AG09319 (cell line): ENCODE results near the gene PDE8A.

ENCODE experiments used
- DNase-seq: peaks from one replicate; pipeline ENCODE4 v3.0.0-alpha.2; 2010; ENCODE audit warnings: low read depth; ENCODE audit errors: extremely low read depth
- TF ChIP-seq, protein P1 (sequence below): IDR thresholded peaks from 2 replicates; pipeline ENCODE4 v1.5.1; 2011; ENCODE audit warnings: low read depth, mild to moderate bottlenecking, inconsistent platforms, low read length, moderate library complexity

PDE8A gene

DNA sequence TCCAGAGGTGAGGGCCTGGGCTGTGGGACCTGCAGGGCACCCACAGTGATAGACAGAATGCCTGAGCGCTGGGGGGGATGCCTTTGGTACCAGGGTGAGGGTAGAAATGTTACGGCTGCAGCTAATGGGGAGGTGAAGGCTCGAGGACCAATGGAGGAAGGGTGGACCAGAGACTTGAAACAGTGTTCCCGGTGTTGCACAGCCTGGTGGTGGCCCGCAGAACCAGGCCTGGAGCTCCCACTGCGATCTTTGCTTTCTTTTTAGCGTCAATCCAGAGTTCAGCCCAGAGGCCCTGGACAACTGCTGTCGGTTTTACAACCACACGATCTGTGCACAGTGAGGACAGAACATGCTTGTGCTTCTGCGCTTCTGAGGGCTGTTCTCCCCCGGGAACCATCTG, 36.8 kb upstream of the PDE8A start:
- no peak for DNase-seq
- TF ChIP-seq, protein P1, sequence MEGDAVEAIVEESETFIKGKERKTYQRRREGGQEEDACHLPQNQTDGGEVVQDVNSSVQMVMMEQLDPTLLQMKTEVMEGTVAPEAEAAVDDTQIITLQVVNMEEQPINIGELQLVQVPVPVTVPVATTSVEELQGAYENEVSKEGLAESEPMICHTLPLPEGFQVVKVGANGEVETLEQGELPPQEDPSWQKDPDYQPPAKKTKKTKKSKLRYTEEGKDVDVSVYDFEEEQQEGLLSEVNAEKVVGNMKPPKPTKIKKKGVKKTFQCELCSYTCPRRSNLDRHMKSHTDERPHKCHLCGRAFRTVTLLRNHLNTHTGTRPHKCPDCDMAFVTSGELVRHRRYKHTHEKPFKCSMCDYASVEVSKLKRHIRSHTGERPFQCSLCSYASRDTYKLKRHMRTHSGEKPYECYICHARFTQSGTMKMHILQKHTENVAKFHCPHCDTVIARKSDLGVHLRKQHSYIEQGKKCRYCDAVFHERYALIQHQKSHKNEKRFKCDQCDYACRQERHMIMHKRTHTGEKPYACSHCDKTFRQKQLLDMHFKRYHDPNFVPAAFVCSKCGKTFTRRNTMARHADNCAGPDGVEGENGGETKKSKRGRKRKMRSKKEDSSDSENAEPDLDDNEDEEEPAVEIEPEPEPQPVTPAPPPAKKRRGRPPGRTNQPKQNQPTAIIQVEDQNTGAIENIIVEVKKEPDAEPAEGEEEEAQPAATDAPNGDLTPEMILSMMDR, result no peak

DNA sequence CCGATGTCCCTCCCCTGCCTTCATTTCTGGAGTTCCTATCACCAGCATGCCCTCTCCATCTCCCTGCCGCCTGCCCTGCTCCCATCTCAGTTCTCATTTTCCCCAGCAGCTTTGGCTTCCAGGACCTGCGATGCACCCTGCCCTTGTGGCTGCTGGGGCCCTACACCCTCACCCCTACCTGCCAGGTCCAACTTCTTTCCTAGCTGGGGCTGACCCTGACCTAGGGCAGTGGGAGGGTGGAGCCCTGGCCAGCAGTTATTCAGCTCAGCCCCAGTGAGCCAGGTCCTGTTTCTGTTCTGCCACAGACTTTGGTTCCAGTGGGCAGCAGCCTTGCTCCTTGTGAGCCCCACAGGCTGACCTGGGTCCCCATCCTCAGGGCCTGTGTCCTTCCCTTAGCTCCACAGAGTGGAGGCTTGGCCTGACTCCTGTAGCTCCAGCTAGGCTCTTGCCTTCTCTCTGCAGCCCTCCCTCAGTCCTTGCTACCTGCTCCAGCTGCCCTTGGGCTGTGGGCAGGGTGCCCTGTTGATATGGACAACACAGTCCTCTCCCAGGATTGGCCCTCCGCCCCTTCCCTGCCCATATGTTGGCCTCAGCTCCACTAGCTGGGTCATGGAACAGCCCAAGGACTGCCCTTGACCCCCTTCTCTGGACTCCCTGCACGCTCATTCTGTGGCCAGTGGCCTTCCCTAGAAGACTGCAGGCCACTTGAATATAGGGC, 34.7 kb upstream of the PDE8A start:
- TF ChIP-seq, protein P1, result no peak
- no peak for DNase-seq

DNA sequence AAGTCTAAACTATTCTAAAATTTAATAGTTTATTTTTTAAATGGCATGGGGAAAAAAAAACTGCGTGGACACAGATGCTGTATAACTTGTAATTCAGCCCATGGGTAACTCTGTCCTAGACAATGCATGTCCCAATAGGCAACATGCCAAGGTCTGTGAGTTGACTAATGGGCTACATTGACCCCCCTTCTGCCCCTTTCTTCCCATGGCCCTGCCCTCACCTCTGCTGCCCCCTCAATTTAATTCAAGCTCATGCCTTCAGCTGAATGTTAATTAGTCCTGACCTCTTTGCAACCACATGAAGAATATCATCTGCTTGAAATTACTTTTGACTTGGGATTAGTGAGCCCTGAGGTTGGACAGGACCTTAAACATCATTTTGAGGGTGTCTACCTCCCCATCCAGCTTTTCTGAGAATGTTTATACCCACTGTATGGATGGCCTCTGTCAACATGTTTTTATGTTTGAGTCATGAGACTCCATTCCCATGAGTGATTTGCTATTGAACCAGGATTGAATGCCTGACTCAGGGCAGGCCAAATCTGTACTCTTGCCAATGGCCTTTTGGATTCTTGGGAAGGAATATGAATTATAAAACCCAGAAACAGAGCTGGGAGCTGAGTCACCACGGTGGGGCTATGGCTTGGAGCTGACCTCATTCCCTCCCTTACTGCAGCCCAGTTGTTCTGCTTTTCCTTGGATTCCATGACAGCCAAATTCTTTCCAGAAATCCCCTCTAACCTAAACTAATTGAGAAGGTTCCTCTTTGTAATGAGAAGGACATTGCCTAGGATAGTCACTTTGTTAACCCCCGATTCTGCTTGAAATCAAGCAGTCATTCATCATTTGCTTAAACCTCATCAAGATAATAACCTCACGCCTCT, 33.5 kb upstream of the PDE8A start:
- DNase-seq, result peak; percentile 84
- TF ChIP-seq, protein P1, result no peak

DNA sequence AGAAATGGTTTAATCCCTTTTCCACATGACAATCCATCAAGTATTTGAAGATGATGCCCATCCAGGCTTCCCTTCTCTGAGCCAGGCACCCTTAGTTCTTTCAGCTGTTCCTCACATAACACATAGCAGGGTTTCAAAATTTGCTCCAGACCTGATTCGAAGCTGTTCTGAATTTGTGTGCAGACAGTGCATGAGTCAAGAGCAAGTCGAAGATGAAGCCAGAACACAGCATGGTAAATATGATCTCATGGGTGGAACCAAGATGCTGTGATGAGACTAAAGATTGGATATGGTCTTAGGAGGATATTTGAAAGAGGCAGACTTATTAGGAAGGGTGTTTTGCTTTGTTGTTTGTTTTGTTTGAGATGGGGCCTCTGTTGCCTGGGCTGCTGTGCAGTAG, 32.6 kb upstream of the PDE8A start:
- DNase-seq, result peak; percentile 43
- TF ChIP-seq, protein P1, result no peak

DNA sequence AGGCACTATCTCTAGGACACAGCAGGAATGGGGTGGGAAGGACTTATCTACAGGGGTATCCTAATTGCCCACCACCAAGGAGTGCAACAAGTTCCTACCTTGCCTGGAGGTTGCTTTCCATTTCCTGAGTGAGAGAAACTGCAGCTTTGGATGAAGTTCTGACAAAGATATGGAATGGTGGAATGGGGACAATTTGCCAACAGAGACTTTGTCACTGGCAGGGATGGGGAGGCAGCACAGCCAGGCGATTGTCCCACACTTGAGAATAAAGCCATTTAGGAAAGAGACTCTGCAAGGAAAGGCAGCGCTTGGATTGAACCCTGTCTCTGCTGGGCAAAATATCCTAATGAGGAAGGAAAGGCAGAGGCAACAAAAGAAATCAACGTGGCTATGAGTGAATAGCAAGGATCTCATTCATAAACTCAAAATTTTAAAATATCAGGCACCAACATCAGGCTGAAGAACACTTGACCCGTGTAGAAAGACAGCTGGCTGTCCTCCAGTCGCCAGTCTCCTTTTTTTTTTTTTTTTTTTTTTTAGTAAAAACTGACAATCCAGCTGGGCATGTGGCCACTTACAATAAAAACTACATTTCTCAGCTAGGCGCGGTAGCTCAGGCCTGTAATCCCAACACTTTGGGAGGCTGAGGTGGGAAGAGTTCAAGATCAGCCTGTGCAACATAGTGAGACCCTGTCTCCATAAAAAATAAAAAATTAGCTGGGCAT, 31.6 kb upstream of the PDE8A start:
- DNase-seq, result no peak
- TF ChIP-seq, protein P1, result no peak

DNA sequence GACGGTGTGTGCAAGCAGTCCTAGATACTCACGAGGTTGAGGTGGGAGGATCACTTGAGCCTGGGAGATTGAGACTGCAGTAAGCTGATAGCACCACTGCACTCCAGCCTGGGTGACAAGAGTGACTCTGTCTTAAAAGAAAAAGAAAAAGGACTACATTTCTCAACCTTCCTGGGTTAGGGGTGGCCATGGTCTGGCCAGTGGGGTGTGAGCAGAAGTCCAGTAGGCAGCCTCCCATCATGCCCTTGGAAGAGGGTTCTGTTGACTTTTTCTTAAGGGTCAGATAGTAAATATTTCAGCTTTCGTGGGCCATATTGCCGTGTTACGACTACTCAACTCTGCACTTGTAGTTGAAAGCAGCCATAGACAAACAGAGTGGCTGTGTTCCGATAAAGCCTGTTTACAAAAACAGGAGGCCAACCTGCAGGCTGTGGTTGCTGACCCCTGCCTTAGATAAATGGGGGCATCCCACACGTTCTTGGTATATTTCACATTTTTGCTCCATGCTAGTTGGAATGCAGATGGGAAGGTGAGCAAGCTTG, 31.0 kb upstream of the PDE8A start:
- TF ChIP-seq, protein P1, result no peak
- DNase-seq, result no peak
